Limb (tissue), 2 donors: ENCODE data around the gene ACSS1.

ENCODE experiments used
- DNase-seq, 2 donors: peaks; one replicate each; pipeline ENCODE4 v3.0.0-alpha.2; 2016; ENCODE audit errors: extremely low spot score in 2 of 2

Gene ACSS1

GRCh38 chr20:24960302-24960801 lies 97.6 kb downstream of the ACSS1 start:
- DNase-seq: peak in 1 of 2 donors; percentile 20

DNA sequence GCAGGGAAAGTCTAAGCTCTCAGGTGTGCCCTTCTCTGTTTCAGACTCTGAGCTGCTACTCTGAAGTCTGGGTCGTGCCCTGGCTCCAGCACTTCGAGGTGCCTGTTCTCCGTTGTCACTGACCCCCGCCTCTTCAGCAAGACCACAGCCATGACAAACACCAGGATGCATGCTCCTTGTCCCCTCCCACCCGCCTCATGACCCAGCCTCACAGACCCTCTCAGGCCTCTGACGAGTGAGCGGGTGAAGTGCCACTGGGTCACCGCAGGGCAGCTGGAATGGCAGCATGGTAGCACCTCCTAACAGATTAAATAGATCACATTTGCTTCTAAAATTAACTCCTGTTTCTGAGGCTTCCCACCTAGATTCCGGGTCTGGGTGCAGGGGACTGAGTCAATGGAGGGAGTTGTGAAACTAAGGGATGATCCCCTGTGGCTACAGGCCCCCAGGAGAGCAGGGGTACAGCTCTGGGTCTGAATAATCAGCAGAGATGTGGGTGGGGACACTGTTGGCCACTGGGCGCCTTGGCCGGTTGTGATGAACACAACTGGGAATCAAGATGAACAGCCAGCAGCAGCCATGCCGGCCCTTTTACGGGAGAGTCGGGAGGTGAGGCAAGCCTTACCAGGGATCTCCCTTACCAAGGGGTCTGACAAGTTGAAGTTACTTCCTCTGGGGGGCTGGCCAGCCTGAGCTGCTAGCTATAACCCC lies 98.2 kb downstream of the ACSS1 start:
- peak in 1 of 2 donors; percentile 18 for DNase-seq

DNA sequence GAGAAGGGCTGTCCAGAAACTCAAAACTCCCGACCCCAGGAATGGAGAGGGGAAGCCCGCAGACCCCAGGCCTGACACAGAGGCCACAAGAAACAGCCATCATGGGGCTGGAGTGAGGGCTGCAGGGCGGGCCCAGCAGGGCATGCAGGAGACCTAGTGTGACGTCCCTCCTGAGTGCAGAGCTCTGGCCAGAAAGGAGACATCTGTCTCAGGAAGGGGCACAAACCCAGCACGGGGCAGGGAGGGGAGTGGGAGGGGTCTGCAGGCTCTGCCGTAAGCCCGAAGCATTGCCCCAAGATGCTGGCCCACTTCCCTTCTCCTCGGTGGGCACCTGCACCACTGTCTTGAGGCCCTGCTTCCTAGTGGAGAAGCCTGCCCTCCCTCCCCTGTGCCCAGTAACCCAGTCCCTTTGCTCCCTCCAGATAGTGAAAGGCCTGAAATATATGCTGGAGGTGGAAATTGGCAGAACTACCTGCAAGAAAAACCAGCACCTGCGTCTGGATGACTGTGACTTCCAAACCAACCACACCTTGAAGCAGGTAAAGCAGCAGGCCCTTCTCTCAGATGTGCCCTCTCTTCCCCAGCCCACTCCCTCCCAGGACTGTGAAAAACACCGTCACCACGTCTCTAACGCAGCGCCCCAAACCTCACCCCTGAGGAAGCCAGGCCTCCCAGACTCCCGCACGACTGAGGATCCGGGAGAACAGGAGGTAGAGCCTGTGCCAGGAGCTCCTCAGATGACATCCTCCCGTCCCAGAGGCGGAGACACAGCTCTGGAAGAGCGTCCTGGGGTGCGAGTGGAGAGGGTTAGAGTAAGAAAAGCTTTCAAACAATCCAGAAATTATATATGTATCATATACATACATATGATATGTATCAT lies 99.2 kb downstream of the ACSS1 start:
- DNase-seq: peak in 1 of 2 donors; percentile 14

DNA sequence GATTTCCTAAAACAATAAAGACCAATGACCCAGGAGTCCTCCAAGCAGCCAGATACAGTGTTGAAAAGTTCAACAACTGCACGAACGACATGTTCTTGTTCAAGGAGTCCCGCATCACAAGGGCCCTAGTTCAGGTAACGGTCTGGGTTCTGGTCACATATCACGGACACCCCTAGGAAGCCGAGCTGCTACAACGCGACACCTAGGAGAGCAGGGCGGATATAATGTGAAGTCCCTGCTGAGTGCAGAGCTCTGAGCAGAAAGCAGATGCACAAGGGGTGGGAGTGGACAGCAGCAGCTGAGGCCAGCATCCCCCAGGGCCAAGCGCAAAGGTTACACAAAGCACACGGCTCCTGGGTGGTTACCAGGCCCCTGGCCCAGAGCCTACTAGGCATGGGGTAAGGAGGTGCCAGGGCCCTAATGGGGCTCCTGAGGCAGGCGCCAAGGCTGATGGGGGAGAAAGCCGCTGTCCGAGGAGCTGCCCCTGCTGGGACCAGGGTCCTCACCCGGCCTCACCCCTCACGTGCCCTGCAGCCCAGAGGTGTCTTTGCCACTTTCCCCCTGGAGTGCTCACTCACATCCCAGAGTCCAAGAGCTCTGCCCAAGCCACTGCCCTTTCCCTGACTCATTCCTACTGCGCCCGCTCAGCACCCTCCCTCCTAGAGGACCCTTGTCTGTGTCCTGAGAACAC lies 100.5 kb downstream of the ACSS1 start:
- DNase-seq: peak in 1 of 2 donors; percentile 19
